DMS53 treated with DMSO at 0.1 percent for 48 hours (cell line): ENCODE results near the gene RNFT2.

Experiments used
- DNase-seq: peaks from one replicate; lab custom pipeline; 2025; ENCODE audit not compliant: unreplicated experiment; lab: John Stamatoyannopoulos, UW

The RNFT2 gene

GRCh38 chr12:116821291-116821690 lies 83.2 kb downstream of the RNFT2 start:
- no peak for DNase-seq

- no peak for DNase-seq
Observed at GRCh38 chr12:116827432-116827831, 89.3 kb downstream of the RNFT2 start.

GRCh38 chr12:116832353-116832752 lies 94.2 kb downstream of the RNFT2 start:
- no peak for DNase-seq

- no peak for DNase-seq
Observed at GRCh38 chr12:116833474-116833873, 95.4 kb downstream of the RNFT2 start.

GRCh38 chr12:116835484-116835883 lies 97.4 kb downstream of the RNFT2 start:
- DNase-seq = no peak

- DNase-seq = no peak
Observed at GRCh38 chr12:116837097-116837496, 99.0 kb downstream of the RNFT2 start.

GRCh38 chr12:116838365-116838764 lies 100.2 kb downstream of the RNFT2 start:
- DNase-seq = no peak

- no peak for DNase-seq
Observed at GRCh38 chr12:116839287-116839830, 101.2 kb downstream of the RNFT2 start.

- DNase-seq = no peak
Observed at GRCh38 chr12:116843085-116843484, 105.0 kb downstream of the RNFT2 start.

- DNase-seq = no peak
Observed at GRCh38 chr12:116849216-116849615, 111.1 kb downstream of the RNFT2 start.

GRCh38 chr12:116852303-116852702 lies 114.2 kb downstream of the RNFT2 start:
- no peak for DNase-seq

DNA sequence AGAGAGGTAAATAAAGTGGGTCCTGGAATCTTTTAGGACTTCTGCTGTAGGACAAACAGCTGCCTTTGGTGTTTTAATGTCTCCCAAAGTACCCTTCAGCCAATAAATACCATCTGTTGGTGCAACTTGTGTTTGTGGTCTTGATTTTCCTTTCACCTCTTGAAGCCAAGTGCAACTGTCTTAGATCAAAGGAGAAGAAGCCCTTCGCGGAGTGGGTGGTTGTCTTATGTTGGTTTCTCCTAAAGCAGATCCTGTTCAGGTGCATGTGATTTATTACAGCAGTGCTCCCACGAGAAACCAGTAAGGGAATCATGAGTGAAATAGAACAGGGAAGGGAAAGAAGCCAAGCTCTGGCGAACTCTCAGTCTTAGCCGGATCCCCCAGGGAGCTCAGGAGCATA lies 115.4 kb downstream of the RNFT2 start:
- DNase-seq = no peak

GRCh38 chr12:116855744-116856470 lies 117.8 kb downstream of the RNFT2 start:
- no peak for DNase-seq

- no peak for DNase-seq
Observed at GRCh38 chr12:116856729-116857128, 118.6 kb downstream of the RNFT2 start.

DNA sequence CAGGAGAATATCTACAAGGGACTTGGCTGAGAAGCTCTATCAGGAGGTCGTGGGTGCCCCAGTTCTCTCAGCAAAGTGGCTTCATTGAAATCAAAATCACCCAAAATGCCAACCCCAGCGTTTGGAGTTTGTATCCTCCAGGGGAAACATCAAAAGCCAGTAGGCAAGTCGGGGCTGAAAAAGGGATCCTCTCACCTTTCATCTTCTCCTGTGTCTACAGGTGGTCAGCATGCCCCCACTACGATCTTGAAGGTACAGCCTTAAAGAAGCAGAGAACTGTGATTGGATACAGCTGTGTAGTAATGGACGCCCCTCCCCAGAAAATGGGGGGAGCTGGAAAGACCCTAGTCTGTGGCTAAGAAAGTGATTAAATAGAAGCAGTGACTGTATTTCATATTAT lies 121.0 kb downstream of the RNFT2 start:
- no peak for DNase-seq

DNA sequence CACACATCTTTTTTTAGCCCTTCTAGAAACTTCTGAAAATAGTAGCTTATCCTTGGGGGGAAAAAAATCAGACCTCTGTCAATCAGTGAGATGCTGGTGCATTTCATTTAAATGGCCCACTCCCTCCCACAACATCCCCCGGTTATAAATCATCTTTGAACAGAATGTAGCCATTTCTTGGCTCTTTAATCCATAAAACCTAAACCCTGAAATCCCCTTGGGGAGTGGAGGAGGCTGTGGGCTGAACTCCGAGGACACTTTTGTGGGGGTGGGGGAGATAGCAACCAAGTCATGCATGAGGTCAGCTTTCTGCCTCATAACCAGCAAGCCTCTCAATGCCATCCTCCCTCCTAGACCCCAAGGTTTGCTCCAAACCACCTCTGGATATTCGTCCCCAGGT lies 122.1 kb downstream of the RNFT2 start:
- no peak for DNase-seq

DNA sequence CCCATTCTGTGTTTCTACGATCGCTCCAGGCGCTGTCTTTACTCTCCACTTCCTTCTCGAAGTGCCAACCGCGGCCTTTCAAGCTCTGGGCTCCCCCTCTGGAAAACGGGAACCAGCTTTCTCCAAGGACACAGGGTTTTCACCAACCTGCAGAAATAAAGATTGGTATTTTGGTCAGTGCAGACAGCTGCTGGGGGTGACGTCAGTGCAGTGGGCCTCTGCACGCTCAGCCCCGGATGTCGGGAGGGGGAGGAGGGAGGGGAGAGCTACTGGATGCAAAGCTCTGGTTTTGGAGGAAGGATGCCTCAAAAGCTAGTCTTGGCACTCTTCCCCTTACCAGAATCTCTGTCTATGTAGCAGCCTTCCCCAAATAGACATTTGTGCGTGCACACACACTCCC lies 123.2 kb downstream of the RNFT2 start:
- peak; percentile 77 for DNase-seq

GRCh38 chr12:116862167-116862566 lies 124.1 kb downstream of the RNFT2 start:
- no peak for DNase-seq

DNA sequence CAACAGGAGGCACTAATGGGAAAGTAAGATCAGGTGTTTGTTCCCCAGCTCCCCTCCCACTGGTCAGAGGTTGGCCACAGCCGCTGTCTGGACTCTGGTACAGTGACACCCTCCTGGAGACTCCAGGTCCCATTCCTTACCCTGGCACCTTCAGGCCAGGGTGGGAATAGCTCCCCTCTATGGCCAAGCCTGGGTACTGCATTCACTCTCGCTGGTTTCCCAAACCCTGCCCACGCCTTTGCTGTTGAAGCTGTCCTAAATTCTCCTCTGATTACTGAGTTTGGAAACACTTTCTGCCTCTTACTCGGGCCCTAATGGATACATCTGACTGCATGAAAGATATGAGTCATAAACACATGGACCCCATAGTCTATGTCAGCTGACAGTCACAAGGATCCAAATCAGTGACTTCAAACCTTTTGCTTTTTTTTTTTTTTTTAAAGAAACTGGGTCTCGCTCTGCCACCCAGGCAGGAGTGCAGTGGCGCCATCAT lies 125.2 kb downstream of the RNFT2 start:
- no peak for DNase-seq

GRCh38 chr12:116864371-116865160 lies 126.5 kb downstream of the RNFT2 start:
- DNase-seq = no peak

- no peak for DNase-seq
Observed at GRCh38 chr12:116867523-116867922, 129.4 kb downstream of the RNFT2 start.

DNA sequence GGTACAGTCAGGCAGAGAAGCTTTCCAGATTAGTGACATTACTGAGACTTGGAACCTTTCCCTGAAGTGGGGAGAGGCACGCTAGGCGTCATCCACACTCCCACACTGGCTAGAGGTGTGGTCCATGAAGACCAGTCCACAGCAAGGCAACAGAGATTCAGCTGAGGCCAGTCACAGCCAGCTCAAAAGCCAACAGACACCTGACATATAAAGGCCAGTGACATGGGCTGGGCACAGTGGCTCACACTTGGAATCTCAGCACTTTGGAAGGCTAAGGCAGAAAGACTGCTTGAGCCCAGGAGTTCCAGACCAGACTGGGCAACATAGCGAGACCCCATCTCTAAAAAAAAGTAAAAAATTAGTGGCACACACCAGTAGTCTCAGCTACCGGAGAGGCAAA lies 132.2 kb downstream of the RNFT2 start:
- no peak for DNase-seq
